Activated CD8-positive, alpha-beta memory T cell treated with anti-CD3 and anti-CD28 coated beads, Interleukin-2, amount 50 U/mL, for 4 hours (primary cell): ENCODE measurements around the gene IFNL4.
A peak's percentile ranks its signal among the peaks of the same experiment; 100 is the strongest.
"Not testable (repeated sequence)": the region's sequence is repeated elsewhere in the genome, so short reads cannot be mapped to it uniquely, and the experiment has no call there.

Source experiments
- DNase-seq: peaks from one replicate; pipeline ENCODE4 v3.0.0-alpha.2; 2020

IFNL4 gene

DNA sequence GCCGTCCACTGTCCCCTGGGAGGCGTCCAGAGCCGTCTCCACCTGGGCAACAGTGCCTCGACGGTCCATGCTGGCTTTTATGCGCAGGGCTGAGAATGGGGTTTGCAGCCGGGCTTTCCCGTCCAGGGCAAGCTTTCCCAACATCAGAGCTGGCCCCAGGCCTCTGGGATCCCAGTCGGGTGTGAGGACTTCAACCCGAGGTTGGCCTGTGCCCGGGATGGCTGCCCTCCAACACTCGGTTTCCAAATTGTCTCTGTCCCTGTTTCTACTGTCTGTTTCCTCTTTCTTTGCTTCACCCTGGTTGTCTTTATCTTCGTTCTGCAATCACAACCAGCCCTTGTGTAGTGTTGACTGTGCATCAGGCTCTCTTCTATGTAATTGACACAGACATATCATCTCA is at the start of gene IFNL4:
Gene IFNL4, minus strand, starts transcription at position 51 of the 400 bp plus-strand sequence.
- DNase-seq, result no peak

DNA sequence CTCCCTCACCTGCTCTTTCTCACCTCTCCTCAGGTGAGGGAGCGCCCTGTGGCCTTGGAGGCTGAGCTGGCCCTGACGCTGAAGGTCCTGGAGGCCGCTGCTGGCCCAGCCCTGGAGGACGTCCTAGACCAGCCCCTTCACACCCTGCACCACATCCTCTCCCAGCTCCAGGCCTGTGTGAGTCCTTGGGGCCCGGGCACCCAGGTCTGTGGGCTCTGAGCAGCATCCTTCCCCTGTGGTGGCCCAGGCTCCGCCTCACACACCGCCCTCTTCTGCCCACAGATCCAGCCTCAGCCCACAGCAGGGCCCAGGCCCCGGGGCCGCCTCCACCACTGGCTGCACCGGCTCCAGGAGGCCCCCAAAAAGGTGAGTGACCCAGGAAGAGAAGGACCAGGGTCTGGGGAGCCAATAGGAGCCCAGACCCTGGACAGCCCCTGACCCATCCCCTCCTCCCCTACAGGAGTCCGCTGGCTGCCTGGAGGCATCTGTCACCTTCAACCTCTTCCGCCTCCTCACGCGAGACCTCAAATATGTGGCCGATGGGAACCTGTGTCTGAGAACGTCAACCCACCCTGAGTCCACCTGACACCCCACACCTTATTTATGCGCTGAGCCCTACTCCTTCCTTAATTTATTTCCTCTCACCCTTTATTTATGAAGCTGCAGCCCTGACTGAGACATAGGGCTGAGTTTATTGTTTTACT is 49.4 kb upstream of the IFNL4 start:
- DNase-seq, result peak; percentile 48

DNA sequence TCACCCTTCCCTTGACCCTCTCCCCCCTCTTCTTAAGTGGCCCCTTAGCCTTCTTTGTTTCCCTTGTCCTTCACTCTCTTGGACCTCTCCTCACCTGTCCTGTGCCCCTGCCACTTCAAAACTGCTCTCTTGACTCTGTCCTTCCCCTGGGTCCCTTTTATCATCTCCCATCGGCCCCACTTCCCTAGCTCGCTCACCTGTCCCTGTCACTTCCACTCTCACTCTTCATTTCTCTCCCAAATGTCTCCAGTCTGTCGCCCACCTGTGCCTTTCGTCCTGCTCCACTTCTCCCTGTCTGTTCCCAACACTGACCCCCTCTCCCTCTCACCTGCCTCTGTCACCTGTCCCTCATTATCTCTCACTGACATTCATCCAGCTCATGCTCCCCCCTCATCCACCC is 48.2 kb upstream of the IFNL4 start:
- no peak for DNase-seq

DNA sequence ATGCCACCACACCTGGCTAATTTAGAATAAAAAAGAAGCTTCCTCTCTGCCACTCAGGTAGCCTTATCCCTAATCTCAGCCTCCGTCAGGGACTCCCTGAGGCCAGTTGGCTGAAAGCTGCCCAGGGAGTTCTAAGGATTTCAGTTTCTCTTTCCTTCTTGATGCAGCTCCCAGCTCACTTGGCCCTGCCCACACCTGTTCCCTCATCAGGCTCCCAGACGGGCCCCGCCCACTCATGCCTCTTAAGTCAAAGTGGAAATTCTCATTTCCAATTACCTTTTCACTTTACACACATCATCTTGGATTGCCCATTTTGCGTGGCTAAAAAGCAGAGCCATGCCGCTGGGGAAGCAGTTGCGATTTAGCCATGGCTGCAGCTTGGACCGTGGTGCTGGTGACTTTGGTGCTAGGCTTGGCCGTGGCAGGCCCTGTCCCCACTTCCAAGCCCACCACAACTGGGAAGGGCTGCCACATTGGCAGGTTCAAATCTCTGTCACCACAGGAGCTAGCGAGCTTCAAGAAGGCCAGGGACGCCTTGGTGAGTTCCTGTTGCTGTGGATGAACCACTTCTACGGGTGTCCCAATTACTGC is 47.5 kb upstream of the IFNL4 start, which contains the start of gene IFNL1:
Gene IFNL1, plus strand, starts transcription at position 353 of the 591 bp plus-strand sequence. Its CDS starts 15 bp downstream, at position 368.
- no peak for DNase-seq

DNA sequence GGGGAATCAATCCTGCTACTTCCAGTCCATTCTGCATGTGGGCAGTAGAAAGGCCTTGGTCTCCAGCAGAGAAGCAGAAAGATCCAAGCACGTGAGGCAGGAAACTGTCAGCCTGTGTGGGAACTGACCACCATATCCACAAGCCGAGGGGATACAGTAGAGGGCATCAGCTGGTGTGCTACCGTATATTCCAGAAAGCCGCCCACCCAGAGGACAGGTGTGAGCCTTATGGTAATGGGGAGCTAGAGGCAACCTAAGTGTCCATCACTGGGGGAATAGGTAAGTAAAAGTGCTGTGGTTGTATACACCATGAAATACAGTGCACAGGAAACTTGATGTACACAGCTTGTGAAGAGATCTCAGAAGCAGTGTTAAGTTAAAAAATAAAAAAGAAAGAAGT is 44.7 kb upstream of the IFNL4 start:
- no peak for DNase-seq

DNA sequence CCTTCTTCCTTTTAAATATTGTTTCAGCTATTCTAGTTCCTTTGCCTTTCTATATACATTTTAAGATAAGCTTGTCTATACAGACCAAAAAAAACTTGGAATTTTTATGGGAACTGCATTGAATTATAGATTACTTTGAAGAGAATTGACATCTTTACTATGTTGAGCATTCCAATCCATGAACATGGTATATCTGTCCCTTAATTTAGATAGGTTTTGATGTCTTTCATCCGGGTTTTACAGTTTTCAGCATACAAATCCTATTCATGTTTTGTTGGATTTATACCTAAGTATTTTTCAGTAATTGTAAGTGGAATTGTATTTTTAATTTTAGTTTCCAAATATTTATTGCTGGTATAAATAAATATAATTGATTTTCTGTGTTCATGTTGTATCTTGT is 35.4 kb upstream of the IFNL4 start:
- no peak for DNase-seq

DNA sequence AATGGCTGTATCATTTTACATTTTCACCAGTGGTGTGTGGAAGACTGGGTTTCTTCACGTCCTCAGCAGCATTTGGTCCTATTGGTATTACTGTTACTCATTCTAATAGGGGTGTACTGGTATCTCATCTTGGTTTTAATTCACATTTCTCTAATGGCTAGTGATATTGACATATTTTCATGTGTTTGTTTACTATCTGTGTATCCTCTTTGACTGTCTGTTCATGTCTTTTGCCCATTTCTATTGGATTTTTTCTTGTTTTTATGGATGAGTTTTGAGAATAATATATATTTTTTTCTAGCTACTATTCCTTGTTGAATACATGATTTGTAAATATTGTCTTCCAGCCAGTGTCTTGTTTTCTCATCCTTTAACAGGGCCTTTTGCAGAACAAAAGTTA is 33.4 kb upstream of the IFNL4 start:
- DNase-seq, result no peak

DNA sequence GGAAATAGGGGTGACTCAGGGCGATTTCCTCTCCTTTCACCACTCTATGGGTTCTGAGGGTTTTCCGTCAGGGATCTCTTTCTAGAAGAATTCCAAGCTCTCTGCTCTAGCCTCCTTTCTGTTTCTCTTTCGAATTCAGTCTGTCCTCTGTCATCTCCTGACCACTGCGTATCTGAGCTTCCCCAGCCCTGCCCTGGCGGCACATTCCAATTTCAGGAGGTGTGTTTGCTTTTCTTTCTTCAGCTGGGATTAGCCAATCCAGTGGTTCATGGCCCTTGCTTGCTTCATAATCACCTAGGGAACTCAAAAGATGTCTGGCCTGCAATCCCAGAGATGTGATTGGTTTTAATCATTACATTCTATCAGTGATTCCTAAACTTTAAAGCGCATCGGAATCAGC is 28.9 kb upstream of the IFNL4 start:
- no peak for DNase-seq

DNA sequence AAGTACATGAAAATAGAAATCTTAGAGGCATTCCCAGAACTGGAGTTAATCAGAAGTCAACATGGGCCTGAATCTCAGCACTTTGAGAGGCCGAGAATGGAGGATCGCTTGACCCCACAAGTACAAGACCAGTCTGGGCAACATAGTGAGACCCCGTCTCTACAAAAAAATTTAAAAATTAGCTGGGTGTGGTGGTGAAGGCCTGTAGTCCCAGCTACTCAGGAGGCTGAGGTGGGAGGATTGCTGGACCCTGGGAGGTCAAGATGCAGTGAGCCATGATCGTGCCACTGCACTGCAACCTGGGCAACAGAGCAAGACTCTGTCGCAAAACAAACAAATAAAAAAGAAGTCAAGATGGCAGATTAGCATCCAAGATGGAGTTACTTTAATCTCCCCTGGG is 28.1 kb upstream of the IFNL4 start:
- no peak for DNase-seq

DNA sequence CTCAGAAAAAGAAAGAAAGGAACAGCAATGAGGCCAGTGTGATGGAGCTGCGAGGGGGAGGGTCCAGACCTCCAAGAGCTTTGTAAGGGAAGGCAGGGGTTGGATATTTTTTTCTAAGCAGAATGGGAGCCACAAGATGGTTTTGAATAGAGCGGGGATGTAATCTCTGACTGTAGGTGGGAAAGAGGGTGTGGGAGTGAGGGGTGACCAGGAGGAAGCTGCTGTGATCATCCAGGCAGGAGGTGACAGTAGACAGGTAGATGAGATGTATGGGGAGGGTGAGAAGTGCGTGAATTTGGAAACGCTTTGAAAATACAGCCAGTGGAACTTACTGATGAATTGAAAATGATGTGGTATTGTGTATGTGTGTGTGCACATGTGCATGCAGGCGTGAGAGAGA is 26.9 kb upstream of the IFNL4 start:
- no peak for DNase-seq

DNA sequence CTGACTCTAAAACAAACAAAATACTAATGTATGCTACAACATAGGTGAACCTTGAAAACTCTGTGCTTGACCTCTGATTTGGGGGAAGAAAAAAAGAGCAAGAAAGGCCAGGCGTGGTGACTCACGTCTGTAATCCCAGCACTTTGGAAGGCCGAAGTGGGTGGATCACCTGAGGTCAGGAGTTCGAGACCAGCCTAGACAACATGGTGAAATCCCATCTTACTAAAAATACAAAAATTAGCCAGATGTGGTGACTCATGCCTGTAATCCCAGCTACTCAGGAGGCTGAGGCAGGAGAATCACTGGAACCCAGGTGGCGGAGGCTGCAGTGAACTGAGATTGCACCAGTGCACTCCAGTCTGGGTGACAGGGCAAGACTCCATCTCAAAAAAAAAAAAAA is 25.2 kb upstream of the IFNL4 start:
- DNase-seq, result not testable (repeated sequence)

DNA sequence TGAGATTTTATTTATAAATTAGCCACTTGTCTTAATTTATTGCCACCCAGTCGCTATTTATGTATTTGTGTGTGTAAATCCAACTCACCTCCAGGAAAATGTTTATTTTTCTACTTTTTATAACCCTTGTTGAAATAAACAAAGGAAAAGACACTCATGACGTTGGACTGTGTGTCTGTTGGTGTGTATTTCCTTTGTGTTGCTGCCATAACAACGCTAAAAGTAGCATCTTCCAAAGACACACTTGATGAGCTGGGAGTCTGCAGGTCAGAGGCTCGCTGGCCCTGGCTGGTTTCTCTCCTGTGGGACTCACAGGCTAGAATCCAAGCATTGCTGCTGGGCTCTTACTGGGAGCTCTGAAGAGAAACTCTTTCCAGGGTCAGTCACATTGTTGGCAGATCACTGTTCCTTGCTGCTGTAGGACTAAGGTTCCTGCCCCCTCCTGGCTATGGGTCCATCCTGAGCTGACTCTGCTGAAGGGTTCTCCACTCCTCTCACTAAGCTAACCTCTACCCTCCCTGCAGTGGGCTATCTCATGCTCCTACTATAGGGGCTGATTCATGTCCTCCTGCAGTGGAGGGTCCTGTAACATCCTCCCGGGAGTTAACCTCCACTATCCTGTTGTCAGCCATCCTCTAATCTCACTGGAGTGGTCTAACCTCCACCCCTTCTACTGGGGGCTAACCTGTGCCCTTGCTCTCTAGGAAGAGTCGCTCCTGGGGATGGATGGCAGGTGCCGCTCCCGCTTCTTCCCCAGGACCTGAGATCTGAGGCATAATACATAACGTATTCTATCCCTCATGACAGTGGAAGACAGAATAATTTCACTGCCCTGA is 21.6 kb upstream of the IFNL4 start:
- no peak for DNase-seq

DNA sequence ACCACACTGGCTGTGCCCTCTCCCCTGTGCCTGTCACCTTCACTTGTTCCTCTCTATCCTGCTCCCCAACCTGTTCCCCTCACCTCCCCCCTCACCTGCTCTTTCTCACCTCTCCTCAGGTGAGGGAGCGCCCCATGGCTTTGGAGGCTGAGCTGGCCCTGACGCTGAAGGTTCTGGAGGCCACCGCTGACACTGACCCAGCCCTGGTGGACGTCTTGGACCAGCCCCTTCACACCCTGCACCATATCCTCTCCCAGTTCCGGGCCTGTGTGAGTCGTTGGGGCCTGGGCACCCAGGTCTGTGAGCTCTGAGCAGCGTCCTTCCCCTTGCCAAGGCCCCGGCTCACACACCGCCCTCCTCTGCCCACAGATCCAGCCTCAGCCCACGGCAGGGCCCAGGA is 20.7 kb upstream of the IFNL4 start:
- DNase-seq, result not testable (repeated sequence)

DNA sequence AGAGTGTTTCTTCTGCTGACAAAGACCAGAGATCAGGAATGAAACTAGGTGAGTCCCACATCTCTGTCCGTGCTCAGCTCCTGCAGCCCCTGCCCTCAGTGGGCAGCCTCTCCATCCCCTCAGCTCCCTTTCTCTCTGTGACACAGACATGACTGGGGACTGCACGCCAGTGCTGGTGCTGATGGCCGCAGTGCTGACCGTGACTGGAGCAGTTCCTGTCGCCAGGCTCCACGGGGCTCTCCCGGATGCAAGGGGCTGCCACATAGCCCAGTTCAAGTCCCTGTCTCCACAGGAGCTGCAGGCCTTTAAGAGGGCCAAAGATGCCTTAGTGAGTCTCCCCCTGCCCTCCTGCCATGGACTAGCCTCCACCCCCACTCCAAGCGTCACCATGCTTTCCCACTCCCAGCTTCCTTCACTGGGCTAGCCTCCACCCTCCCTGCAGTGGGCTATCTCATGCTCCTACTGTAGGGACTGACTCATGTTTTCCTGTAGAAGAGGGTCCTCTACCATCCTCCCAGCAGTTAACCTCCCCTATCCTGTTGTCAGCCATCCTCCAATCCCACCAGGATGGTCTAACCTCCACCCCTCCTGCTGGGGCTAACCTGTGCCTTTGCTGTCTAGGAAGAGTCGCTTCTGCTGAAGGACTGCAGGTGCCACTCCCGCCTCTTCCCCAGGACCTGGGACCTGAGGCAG is 20.0 kb upstream of the IFNL4 start:
- DNase-seq, result not testable (repeated sequence)

DNA sequence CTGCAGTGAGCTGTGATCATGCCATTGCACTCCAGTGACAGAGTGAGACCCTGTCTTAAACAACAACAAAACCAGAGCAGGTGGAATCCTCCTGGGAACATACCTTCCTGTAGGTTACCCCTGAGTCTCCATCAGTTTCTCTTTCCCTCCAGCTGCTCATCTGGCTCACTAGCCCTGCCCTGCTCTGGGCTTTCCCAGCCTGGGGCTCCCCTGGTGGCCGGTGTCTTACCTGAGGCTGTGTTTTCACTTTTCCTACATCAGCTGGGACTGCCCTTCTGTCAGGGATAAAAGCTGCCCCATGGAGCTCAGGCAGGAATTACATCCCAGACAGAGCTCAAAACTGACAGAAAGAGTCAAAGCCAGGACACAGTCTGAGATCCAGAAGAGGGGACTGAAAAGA is 19.4 kb upstream of the IFNL4 start, which contains the start of gene IFNL2:
Gene IFNL2, plus strand, starts transcription at position 312 of the 400 bp plus-strand sequence. CDS start 173 bp downstream, outside the sequence.
- not testable (repeated sequence) for DNase-seq

DNA sequence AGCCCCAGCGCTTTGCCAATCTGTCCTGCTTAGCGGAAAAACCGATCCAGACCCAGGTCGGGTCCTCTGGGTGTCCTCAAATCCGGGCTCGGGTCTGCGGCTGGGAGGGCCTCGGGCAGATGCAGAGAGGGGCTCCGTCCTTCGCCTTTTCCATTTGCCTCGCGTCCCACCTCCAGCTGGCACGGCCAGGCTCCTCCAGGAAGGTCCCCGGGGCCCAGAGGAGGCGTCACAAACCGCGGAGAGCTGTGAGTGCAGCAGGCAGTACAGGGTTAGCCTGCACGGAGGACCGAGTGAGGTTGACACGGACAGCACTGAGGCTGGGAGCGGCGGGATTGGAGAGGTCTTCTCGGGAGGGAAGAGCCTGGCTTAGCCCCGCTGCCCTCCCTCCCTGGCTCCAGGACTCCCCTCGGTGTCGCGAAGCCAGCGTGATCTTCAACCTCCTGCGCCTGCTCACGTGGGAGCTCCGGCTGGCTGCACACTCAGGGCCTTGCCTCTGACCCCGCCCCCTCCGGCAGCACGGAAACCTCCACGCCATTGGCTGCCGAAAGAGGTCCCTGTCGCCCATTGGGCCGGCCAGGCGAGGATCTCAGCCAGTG is 16.8 kb upstream of the IFNL4 start:
- no peak for DNase-seq

DNA sequence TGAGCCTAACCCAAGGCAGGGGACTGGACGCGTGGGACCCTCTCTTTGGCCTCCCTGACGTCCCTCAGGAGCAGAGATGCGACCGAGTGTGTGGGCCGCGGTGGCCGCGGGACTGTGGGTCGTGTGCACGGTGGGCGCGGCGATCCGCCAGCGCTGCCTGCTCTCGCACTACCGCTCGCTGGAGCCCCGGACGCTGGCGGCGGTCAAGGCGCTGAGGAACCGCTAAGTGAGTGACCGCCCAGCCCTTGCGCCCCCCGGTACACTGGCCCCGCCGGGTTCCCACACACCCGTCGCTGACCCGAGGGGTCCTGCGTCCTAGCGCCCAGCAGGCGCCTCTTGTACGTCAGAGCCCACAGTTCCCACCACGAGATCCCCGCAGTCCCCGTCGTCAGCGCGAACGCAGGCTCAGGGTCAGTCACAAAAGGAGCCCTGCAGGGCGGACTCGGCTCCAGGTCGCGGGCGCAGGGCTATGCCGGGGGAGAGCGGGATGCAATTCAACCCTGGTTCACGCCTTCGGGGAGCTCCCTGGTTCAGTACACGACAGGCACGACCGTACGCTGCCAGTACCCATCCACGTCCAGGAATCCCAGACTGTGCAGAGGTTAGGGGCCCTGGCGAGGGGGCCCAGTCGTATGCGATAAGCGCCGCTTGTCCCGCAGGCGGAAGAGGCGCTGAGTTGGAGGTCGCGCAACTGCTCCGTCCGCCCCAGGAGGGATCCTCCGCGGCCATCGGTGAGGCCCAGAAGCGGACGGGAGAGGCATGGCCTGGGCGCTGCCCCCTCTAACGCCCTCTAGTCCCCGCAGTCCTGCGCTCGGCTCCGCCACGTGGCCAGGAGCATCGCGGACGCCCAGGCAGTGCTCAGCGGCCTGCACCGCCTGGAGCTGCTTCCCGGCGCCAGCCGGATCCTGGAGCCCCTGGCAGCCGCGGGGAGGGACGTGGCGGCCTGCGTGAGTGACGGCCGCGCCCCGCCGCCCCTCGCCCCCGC is 15.9 kb upstream of the IFNL4 start:
- DNase-seq, result no peak

DNA sequence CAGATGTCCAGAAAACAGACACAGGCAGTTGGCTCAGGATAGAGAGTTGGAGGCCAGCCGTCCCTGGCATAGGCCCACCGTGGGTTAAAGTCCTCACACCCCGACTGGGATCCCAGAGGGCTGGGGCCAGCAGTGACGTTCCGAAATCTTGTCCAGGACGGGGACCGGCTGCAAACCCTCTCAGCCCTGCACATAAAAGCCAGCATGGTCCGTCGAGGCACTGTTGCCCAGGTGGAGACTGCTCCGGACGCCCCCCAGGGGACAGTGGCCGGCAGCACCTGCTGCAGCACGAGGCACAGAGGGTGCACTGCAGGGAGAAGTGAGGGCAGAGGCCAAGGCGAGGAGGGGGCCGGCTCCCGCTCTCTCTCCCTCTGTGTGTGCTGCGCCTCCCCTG is 15.3 kb upstream of the IFNL4 start:
- no peak for DNase-seq

DNA sequence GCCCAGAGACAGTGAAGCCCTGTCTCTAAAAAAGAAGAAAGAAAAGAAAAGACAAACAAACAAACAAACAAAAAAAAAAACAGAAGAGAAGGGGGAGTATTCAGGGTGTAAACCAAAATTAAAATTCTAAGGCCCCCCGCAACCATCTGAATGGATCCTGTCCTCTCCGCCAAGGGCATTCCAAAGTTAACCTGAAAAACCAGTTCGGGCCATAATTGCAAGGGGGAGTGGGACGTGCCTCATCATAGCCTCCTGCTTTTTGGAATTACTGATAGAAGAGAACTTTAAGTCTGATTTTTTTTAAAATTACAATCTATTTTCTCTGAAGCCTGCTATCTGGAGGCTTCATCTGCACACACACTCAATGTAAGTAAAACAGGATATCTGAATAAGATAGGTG is 13.8 kb upstream of the IFNL4 start:
- DNase-seq, result no peak

DNA sequence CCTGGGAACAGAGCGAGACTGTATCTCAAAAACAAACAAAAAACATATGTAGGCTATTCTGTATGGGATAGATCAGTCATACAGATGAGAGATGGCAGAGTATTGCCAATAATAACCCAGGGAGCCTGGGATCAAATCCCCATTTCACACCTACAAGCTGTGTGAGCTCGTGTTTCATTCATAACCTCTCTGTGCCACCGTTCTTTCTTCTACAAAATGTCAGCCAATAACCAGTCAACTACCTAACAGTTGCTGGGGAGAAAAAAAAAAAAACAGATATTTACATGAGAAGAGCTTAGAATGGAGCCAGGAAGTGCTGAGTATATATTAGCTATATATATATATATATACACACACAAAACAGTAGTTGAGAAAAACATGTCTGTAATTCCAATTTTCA is 13.0 kb upstream of the IFNL4 start:
- no peak for DNase-seq

DNA sequence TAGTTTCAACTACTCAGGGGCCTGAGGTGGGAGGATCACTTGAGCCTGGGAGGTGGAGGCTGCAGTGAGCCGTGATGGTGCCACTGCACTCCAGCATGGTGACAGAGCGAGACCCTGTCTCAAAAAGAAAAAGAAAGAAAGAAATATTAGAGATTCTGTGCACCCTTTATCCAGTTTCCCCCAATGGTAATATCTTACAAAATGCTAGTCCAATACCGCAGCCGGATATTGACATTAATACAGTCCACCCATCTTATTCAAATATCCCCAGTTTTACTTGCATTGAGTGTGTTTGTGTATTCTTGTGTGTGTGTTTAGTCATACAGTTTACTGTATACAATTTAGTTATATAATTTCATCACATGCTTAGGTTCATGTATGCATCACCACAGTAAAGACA is 8.6 kb upstream of the IFNL4 start:
- no peak for DNase-seq
